Ovary (tissue), 3 donors: Measurements from ENCODE around the gene PRKCE.

Experiments
- CTCF ChIP-seq, 3 donors: fragments of 450-650 bp in 2 of 3; fragments of 200-600 bp in 1 of 3; IDR thresholded peaks; one replicate each; pipeline versions ENCODE4 v1.5.1 to v1.8.0; 2016 to 2022; ENCODE audit warnings: antibody characterized with exemption in 3 of 3, mild to moderate bottlenecking in 1 of 3
- EP300 ChIP-seq: sonication (generic); formaldehyde crosslinking; IDR thresholded peaks from one replicate; pipeline ENCODE4 v1.6.1; 2017; ENCODE audit warnings: antibody characterized with exemption
- POLR2A ChIP-seq: fragments of 450-650 bp; IDR thresholded peaks from one replicate; pipeline ENCODE4 v1.6.1; 2017; ENCODE audit warnings: antibody characterized with exemption, mild to moderate bottlenecking, moderate library complexity
- donor health status: DM: no; HTN: no; CAD: no.

GRCh38 chr2:45930396-45930792 is 278.9 kb downstream of the PRKCE start:
- TF ChIP-seq CTCF (IDR thresholded peaks at IDR 0.05): no peak
- no peak for TF ChIP-seq POLR2A
- TF ChIP-seq EP300: no peak
